HG03135 (cell line): ENCODE results near the gene IL5.
"Not testable (repeated sequence)": the region's sequence is repeated elsewhere in the genome, so short reads cannot be mapped to it uniquely, and the experiment has no call there.

Experiments
- ATAC-seq: cut with Tn5 transposase; IDR thresholded peaks from one replicate; pipeline ENCODE4 v1.9.1; 2021; ENCODE audit warnings: mild to moderate bottlenecking, moderate library complexity; ENCODE audit not compliant: unreplicated experiment

IL5 gene

GRCh38 chr5:132543472-132544201 lies at the start of gene IL5:
Gene IL5, minus strand, starts transcription at chr5:132543522. Its CDS starts 44 bp downstream, at chr5:132543478.
- no peak for ATAC-seq

DNA sequence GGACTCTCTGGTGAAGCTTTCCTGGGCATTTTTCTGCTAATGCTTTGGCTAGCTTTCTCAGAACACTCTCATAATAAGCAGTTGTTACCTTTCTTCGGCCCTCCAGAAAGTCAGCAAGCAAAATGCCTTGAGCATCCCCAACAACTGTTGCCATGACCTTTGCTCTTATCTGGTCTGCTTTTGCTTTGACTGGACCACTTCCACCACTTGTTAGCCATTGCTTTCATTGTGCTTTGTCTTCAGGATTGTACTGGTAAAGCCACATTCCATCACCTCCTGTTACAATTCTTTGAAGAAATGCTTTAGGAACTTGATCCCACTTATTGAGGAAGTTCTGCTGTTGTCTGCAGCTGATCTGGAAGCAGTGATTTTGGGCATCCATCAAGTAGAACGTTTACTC lies 49.2 kb upstream of the IL5 start:
- ATAC-seq = no peak

DNA sequence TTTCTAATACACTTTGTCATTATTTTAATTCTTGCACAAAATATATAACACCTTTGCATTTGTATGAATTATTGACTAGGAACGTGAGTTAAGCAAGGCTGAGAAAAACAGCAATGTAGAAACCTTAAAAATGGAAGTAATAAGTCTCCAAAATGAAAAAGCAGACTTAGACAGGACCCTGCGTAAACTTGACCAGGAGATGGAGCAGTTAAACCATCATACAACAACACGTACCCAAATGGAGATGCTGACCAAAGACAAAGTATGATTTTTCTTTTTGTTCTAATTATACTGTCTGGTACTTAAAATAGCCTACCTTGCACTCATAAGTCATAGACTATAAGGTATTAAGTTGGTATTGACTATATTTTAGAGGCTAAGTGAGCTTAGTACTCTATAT lies 47.8 kb upstream of the IL5 start:
- no peak for ATAC-seq

DNA sequence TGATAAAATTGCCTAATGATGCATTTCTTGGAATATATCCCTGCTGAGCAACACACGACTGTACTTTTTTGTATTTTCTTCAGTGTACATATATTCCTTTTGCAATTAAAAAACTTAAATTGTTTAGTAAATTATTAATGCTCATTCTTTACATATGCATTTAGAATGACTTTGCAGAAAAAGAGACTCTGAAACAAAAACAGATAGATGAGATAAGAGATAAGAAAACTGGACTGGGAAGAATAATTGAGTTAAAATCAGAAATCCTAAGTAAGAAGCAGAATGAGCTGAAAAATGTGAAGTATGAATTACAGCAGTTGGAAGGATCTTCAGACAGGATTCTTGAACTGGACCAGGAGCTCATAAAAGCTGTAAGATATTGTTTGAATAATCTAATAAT lies 46.1 kb upstream of the IL5 start:
- ATAC-seq = no peak

DNA sequence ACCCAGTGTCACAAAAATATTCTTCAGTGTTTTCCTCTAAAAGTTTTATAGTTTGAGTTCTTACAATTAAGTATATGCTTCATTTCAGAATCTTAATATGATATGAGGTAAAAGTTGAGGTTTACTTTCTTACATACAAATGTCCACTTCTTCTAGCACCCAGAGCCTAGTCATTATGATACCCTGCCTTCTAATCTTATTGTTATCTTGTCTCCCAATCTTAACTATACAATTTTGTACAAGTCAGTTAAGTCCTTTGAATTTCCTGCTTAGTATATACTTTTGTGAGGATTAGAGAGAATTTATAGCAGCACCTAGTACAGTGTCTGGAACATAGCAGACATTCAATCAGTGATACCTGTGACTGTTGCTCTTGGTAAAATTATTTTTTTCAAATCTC lies 42.7 kb upstream of the IL5 start:
- no peak for ATAC-seq

GRCh38 chr5:132584560-132584959 lies 41.2 kb upstream of the IL5 start:
- not testable (repeated sequence) for ATAC-seq

- no peak for ATAC-seq
Observed at GRCh38 chr5:132576123-132576522, 32.8 kb upstream of the IL5 start.

DNA sequence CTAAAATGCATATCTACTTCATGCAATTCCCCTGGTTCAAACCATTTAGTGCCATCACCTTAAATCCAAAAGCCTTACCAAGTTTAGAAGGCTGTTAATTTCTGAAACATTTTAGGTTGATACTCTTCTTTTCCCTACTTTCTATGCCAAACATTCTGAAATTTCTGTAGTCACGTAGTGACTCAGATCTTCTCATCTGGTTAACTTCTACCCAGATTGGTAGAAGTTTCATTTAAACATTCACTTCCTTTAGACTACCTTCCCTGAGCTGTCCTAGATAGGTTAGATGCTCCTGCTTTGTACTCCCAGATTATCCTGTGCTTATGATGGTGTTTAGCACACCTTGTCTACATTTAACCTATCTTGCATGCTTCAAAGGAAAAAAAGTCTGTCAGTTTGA lies 23.3 kb upstream of the IL5 start:
- no peak for ATAC-seq

DNA sequence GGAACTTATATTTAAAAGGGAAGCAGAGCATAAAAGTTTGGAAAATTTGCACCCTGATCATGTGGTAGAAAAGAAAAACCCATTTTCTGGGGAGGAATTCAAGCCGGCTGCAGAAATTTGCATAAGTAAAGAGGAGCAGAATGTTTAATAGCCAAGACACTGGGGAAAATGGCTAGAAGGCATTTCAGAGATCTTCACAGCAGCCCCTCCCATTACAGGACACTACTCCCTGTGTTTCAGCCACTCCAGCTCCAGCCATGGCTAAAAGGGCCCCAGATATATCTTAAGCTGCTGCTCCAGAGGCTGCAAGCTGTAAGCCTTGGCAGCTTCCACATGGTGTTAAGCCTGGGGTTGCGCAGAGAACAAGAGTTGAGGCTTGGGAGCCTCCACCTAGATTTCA lies 21.2 kb upstream of the IL5 start:
- ATAC-seq = not testable (repeated sequence)

DNA sequence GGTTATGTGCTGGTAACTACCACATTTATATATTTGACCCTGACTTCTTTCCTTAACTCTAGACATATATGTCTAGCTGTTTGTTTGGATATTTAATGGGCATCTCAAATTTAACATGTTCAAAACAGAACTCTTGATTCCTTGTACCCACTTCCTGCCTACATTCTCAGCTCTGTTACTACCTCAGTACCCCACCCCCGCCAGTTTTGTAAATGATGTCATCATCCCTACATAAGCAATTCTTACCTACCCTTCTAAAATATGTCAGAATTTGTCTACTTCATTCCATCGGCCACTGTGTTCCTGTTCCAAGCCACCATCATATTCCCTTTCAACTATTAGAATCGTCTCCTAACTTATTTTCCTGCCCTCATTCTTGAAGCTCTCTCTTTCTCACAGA lies 18.3 kb upstream of the IL5 start:
- no peak for ATAC-seq

GRCh38 chr5:132559383-132560060 lies 16.2 kb upstream of the IL5 start:
- ATAC-seq = no peak

DNA sequence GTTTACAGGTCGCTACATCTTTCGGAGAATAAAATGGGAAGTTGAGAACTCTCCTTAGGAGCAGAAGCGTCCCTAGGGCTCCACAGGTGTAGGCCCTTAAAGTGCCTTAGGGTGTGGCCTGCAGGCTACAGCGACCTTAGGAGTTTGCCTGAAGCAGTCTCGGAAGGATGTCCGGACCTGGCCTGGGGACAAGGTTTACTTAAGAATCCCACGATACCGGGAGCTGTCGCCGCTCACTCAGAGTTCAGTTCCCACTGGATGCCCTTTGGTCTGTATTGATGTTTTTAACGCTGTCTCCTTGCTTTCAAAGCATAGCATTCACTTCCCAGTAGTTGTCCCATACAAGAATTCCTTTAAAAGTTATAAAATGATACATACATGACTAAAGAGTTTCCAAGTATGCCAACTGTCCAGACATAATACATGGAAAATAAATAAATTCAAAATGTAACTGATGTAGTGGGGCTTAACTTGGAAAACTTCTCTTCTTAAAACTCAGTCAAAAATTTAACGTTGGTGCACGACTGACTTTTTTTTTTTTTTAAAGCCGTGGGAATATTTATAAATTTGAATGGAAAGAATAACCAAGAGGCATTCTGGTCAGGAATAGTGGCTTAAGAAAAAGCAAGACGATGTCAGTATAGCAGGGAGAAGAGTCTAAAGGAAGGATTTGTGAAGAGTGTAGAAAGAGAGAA lies 14.3 kb upstream of the IL5 start:
- ATAC-seq = peak; percentile 24

DNA sequence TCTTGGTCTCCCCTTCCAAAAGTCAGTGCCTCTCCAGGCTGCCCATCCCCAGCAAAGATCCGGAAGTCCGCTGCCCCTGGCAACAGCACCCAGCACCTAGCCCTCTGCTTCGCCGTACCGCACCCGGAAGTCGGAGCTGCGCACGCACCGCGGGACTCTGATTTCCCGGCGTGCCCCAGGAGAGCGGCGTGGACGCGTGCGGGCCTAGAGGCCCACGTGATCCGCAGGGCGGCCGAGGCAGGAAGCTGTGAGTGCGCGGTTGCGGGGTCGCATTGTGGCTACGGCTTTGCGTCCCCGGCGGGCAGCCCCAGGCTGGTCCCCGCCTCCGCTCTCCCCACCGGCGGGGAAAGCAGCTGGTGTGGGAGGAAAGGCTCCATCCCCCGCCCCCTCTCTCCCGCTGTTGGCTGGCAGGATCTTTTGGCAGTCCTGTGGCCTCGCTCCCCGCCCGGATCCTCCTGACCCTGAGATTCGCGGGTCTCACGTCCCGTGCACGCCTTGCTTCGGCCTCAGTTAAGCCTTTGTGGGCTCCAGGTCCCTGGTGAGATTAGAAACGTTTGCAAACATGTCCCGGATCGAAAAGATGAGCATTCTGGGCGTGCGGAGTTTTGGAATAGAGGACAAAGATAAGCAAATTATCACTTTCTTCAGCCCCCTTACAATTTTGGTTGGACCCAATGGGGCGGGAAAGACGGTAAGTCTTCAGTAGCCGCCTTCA lies 13.6 kb upstream of the IL5 start, which contains the start of gene RAD50:
TSS of gene RAD50 (plus strand) at position 215 of the 715 bp plus-strand sequence. CDS start at position 563, 348 bp downstream.
- peak; percentile 97 for ATAC-seq

- no peak for ATAC-seq
Observed at GRCh38 chr5:132556153-132556762, 12.9 kb upstream of the IL5 start.

DNA sequence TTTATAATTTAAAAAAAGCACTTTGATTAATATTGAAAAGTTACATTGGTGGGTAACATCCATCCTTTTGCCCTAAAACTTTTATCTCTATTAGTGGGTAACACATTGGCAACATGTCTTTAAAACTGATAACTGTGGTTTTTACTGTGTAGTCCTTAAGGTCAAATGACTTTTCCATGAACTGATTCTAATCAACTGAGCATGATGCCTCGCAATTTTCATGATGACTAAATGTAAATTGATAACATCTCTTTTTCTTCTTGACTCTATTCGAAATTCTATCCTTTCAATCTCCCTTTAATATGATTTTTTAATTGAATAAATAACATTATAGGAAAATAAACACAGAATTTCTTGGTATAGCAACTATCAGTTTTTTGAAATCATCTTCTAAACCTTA lies 6.3 kb upstream of the IL5 start:
- ATAC-seq = no peak

GRCh38 chr5:132548834-132549233 lies 5.5 kb upstream of the IL5 start:
- ATAC-seq = not testable (repeated sequence)

DNA sequence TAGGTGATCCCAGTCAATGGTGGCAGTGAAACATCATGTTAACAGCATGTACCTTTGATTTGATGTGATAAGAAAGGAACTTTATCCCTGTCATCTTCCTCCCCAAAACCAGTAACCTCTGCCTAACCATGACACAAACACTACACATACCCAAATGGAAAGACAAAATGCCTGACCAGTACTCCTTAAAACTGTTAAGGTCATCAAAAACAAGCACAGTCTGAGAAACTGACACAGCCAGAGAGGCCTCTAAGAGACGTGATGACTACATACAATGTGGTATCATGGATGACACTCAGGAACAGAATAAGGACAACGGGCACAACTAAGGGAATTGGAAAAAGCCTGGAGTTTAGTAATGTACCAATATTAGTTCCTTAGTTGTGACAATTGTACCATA lies 3.9 kb upstream of the IL5 start:
- no peak for ATAC-seq

DNA sequence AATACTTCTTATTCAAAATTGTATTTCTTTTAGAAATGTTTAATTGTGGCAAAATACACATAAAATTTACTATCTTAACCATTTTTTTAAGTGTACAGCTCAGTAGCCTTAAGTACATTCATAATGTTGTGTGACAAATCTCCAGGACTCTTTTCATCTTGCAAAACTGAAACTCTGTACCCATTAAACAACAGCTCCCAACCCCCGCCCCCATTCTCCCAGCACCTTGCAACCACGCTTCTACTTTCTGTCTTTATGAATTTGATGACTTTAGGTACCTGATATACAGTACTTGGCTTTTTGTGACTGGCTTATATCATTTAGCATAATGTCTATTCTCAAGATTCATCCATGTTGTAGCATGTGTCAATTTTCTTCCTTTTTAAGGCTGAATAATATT lies 2.8 kb upstream of the IL5 start:
- ATAC-seq = no peak

GRCh38 chr5:132540764-132541163 lies 2.6 kb downstream of the IL5 start:
- ATAC-seq = no peak

GRCh38 chr5:132540149-132540548 lies 3.2 kb downstream of the IL5 start:
- ATAC-seq = no peak

DNA sequence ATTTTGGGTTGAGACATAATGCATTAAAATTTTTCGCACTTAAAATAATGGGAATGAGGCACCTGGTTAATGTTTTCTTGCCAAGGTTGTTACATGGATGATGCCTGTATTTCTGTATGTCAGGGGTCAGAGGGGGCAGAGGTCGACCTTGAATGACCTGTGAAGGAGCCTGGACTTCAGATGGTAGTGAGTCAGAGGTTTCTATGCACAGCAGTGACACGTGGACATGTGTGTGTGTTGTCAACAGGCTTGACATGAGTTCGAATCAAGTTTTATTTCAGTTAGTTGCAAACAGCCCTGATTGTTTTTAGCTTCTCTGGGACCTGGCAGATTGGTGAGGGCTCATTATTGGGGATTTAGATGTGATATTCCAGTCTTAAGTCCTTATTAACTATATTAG lies 3.6 kb downstream of the IL5 start:
- no peak for ATAC-seq
